Cardiac muscle cell (in vitro differentiated cells and primary cell): ENCODE results near the gene LPP. TPM values are rescaled to one million over a fixed set of nuclear protein-coding genes. Genes with fewer than 3 reads are reported as not detected.

Source experiments
- DNase-seq, 2 donors: peaks; one replicate each; pipeline versions ENCODE4 v3.0.0 to v3.0.0-alpha.2; 2010 to 2017; ENCODE audit warnings: low read depth in 1 of 2, low spot score in 1 of 2
- H3K27ac ChIP-seq: fragments of 200-600 bp; sonication (generic); 2 replicates; pipeline ENCODE4 v1.5.1; 2016
- H3K27me3 ChIP-seq: fragments of 200-600 bp; sonication (generic); 2 replicates; pipeline ENCODE4 v1.6.0; 2016; ENCODE audit warnings: control low read depth
- H3K36me3 ChIP-seq: fragments of 200-600 bp; sonication (generic); 2 replicates; pipeline ENCODE4 v1.5.1; 2016; ENCODE audit warnings: control low read depth
- H3K4me1 ChIP-seq: fragments of 200-600 bp; sonication (generic); 2 replicates; pipeline ENCODE4 v1.8.1; 2017; ENCODE audit warnings: low read depth, mild to moderate bottlenecking, mixed run types
- H3K4me3 ChIP-seq: fragments of 200-600 bp; sonication (generic); 2 replicates; pipeline ENCODE4 v1.5.1; 2016; ENCODE audit warnings: mild to moderate bottlenecking
- H3K9me3 ChIP-seq: fragments of 200-600 bp; sonication (generic); 2 replicates; pipeline ENCODE4 v1.5.1; 2017; ENCODE audit warnings: low read depth, mild to moderate bottlenecking, control low read depth
- CTCF ChIP-seq: IDR thresholded peaks from 2 replicates; pipeline ENCODE4 v1.5.1; 2012; ENCODE audit warnings: low read depth, mild to moderate bottlenecking, low read length
- polyA plus RNA-seq: library from polyadenylated mRNA; unstranded; fragments of >200 nt; fragmentation: Nextera tagmentation; extraction: Ambion mirVana; gene quantifications from 2 replicates; pipeline ENCODE4 v1.2.1, GENCODE V29; 2016
- total RNA-seq: library from RNA; depleted of rRNA; stranded (reverse); fragments of >200 nt; gene quantifications from 2 replicates; pipeline ENCODE4 v1.2.3, GENCODE V29; 2016

Gene LPP
- total and polyA plus RNA-seq, 2 experiments from 2014 or later = 21.4 to 45.2 TPM

GRCh38 chr3:188534633-188535032 lies 380.7 kb downstream of the LPP start:
- Histone ChIP-seq H3K36me3 (no peaks in the 10 kb centered on the region), H3K27me3 (no peaks in the 10 kb centered on the region), H3K27ac (no peak overlapping the region), H3K4me1 (peaks cover 15% of the 10 kb centered on the region), H3K4me3 (no peak overlapping the region), H3K9me3 (no peaks in the 10 kb centered on the region)
- TF ChIP-seq CTCF = no peak
- no peak for DNase-seq

GRCh38 chr3:188537606-188538005 lies 383.6 kb downstream of the LPP start:
- H3K36me3 ChIP-seq = no peaks in the 10 kb centered on the region
- no peaks in the 10 kb centered on the region for H3K9me3 ChIP-seq
- TF ChIP-seq CTCF = no peak
- peaks cover 8% of the 10 kb centered on the region for H3K4me1 ChIP-seq
- no peaks in the 10 kb centered on the region for H3K27me3 ChIP-seq
- no peak for DNase-seq
- no peak overlapping the region for H3K4me3 ChIP-seq
- H3K27ac ChIP-seq = no peak overlapping the region

GRCh38 chr3:188539037-188539436 lies 385.1 kb downstream of the LPP start:
- H3K9me3 ChIP-seq = no peaks in the 10 kb centered on the region
- H3K4me1 ChIP-seq = peaks cover 3% of the 10 kb centered on the region
- no peak for DNase-seq
- H3K36me3 ChIP-seq = no peaks in the 10 kb centered on the region
- no peak overlapping the region for H3K4me3 ChIP-seq
- TF ChIP-seq CTCF = no peak
- no peaks in the 10 kb centered on the region for H3K27me3 ChIP-seq
- no peak overlapping the region for H3K27ac ChIP-seq

GRCh38 chr3:188539631-188540194 lies 385.8 kb downstream of the LPP start:
- no peak for TF ChIP-seq CTCF
- no peaks in the 10 kb centered on the region for H3K27me3 ChIP-seq
- H3K4me3 ChIP-seq = no peak overlapping the region
- no peak overlapping the region for H3K27ac ChIP-seq
- H3K36me3 ChIP-seq = no peaks in the 10 kb centered on the region
- H3K9me3 ChIP-seq = no peaks in the 10 kb centered on the region
- no peaks in the 10 kb centered on the region for H3K4me1 ChIP-seq
- DNase-seq = no peak

GRCh38 chr3:188542196-188542595 lies 388.2 kb downstream of the LPP start:
- Histone ChIP-seq H3K27ac (no peak overlapping the region), H3K36me3 (no peaks in the 10 kb centered on the region), H3K27me3 (no peaks in the 10 kb centered on the region), H3K9me3 (no peaks in the 10 kb centered on the region), H3K4me3 (no peak overlapping the region), H3K4me1 (no peaks in the 10 kb centered on the region)
- TF ChIP-seq CTCF = no peak
- no peak for DNase-seq

- Histone ChIP-seq H3K9me3 (no peaks in the 10 kb centered on the region), H3K27ac (no peak overlapping the region), H3K36me3 (no peaks in the 10 kb centered on the region), H3K27me3 (no peaks in the 10 kb centered on the region), H3K4me3 (no peak overlapping the region), H3K4me1 (no peaks in the 10 kb centered on the region)
- DNase-seq = no peak
- TF ChIP-seq CTCF = no peak
These were observed 390.1 kb downstream of the LPP start for GRCh38 chr3:188544012-188544411.
